Stimulated activated CD4-positive, alpha-beta T cell treated with anti-CD3 and anti-CD28 coated beads, TNF-alpha, amount 100 ng/mL, for 4 hours (primary cell): ENCODE results near the gene TSKS.
"Not testable (repeated sequence)": the region's sequence is repeated elsewhere in the genome, so short reads cannot be mapped to it uniquely, and the experiment has no call there.

Source experiments
- DNase-seq, 3 experiments: peaks; one replicate each; pipeline ENCODE4 v3.0.0-alpha.2; 2020; ENCODE audit warnings: low read depth in 3 of 3

The TSKS gene

GRCh38 chr19:49766930-49767299 lies 3.8 kb upstream of the TSKS start, which contains the start of gene AP2A1:
Gene AP2A1, plus strand, starts transcription at chr19:49767001. Its CDS starts 133 bp downstream, at chr19:49767134.
- no peak for DNase-seq

GRCh38 chr19:49766007-49766929 lies 3.2 kb upstream of the TSKS start:
- peak; percentile 95 to 99 (median 98) for DNase-seq

- DNase-seq: no peak
Observed at GRCh38 chr19:49764341-49764740, 1.2 kb upstream of the TSKS start.

DNA sequence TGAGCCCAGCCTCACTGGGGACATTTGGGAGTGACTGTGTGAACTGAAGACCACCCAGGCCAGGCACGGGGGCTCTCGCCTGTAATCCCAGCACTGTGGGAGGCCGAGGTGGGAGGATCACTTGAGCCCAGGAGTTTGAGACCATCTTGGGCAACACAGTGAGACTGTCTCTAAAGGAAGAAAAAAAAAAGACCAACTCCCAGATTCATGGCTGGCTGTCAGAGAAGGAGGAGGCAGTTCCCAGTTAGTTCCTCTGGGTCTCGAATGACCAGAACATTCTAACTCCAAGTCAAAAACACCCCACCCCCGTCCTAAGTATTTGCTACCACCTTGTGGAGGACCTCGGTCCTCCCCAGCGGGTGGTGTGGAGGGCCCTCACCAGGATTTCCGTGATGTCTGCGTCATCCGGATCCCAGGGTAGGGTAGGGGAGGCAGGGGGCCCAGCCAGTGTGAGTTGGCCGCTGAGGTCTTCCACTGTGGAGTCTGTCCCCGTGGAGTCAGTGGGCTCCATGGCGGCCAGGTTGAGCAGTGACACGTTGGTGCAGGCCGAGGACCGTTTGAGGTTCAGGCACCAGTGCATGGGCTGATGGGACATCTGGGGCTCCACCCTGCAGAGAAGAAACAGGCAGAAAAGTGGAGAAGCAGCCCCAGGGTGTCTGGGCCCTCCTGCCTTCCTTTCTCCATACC lies 1.3 kb downstream of the TSKS start:
- no peak for DNase-seq

GRCh38 chr19:49761249-49761624 lies 1.9 kb downstream of the TSKS start:
- no peak for DNase-seq

GRCh38 chr19:49758292-49758691 lies 4.8 kb downstream of the TSKS start:
- no peak for DNase-seq

- DNase-seq: no peak
Observed at GRCh38 chr19:49755956-49756355, 7.2 kb downstream of the TSKS start.

DNA sequence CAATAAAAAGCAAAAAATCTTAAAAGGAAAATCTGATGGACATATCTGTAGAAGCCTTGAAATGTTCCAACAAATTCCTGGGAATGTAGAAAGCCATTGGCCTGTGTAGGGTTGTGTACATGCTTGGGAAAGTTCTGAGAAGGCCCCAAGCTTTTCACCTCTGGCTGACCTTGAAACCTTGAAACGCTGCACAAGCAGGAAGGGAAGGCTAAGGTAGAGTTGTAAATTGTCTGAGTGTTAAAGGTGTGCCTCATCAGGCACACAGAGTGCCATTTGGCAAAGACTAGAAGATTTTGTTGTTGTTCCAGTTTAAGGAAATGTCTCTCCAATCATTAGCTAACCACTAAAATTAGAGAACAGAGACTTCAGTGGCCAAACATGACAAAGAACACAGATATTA lies 10.4 kb downstream of the TSKS start:
- DNase-seq: no peak

DNA sequence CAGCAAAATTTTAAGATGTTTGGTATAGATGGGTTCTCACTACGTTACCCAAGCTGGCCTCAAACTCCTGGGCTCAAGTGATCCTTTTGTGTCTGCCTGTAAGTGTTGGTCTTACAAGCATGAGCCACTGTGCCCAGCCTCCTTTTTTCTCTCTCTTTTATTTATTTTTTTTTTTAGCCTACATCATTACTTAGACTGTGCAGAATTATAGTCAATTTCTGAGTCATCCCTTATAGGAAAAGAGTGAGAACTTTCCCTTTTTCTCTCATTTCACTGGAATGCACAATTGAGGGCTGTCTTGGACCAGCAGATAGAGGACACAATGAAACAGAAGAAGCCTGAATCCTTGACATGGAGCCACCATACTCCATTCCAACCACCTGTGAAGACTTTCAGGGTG lies 13.3 kb downstream of the TSKS start:
- DNase-seq: no peak

- no peak for DNase-seq
Observed at GRCh38 chr19:49749055-49749716, 13.9 kb downstream of the TSKS start.

DNA sequence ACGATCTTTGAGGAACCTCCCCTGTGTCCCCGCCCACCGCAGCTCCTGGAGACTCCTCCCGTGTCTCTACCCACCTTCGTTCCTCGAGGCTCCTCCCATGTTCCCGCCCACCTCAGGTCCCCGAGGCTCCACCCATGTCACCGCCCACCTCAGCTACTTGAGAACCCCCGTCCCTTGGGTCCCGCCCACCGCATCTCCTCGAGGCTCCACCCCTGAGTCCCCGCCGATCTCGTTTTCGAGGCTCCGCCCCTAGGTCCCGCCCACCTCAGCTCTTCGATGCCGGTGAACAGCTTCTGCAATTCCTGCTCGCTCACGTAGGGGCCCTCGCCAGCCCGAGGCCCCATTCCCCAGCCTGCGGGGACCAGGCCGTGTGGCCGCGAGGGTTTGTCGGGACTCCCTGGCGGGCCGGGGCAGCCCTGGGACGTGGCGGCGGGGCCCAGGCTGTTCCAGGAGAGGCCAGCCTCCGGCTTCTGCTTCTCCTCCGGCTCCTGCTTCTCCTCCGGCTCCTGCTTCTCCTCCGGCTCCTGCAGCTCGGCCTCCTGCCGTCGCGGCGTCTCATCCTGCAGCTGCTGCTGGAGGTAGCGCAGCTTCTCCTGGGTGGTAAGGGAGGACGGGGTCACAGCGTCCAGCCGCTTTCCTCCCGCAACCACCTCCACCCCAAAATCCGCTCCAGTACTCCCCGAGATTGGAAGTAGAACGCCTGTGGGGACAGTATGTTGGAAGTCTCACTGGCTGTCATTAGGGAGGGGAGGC lies 16.7 kb downstream of the TSKS start:
- peak in 2 of 3 experiments; percentile 12 to 20 for DNase-seq

GRCh38 chr19:49744946-49745381 lies 18.1 kb downstream of the TSKS start:
- DNase-seq: no peak

GRCh38 chr19:49741210-49741844 lies 21.8 kb downstream of the TSKS start:
- DNase-seq: no peak

GRCh38 chr19:49739933-49740332 lies 23.2 kb downstream of the TSKS start:
- no peak for DNase-seq

DNA sequence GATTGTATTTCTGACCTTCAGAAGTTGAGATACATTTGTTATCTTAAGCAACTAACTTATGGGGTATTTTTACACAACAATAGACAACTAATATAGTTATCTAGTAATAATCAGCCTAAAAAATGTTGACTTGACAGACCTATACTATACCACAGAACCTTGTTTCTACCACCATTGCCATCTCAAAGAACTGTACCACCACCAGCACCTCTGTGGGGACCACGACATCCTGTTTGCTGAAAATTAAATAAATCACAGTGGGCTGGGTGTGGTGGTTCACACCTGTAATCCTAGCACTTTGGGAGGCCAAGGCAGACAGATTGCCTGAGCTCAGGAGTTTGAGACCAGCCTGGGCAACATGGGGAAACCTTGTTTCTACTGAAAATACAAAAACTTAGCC lies 24.0 kb downstream of the TSKS start:
- no peak for DNase-seq

- no peak for DNase-seq
Observed at GRCh38 chr19:49738268-49738667, 24.8 kb downstream of the TSKS start.

DNA sequence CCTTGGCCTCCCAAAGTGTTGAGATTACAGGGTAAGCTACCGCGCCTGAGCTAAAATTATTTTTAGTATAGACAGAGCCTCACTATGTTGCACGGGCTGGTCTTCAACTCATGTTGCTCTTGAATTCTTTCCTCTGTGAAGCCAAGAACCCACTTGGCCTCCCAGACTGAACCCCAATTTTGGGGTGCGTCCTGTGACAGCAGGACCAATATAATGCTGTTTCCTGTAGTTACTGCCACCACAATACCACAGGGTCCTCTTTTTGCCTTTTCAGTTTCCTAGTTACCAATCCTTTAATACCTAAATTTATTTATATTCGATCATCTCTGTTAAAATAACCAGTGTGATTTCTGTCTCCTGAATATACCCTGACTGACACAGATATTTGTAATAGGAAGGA lies 32.9 kb downstream of the TSKS start:
- DNase-seq: no peak

- no peak for DNase-seq
Observed at GRCh38 chr19:49727217-49728030, 35.7 kb downstream of the TSKS start.

- not testable (repeated sequence) for DNase-seq
Observed at GRCh38 chr19:49719420-49719819, 43.7 kb downstream of the TSKS start.

- DNase-seq: no peak
Observed at GRCh38 chr19:49718991-49719390, 44.1 kb downstream of the TSKS start.
